Stimulated activated CD8-positive, alpha-beta memory T cell treated with anti-CD3 and anti-CD28 coated beads, Interleukin-12 subunit alpha, Interleukin-12 subunit beta, amount 100 ng/mL, for 4 hours (primary cell): ENCODE data around the gene ANKFN1.

Experiments used
- DNase-seq: peaks from one replicate; pipeline ENCODE4 v3.0.0-alpha.2; 2020; ENCODE audit warnings: low read depth

The ANKFN1 gene

GRCh38 chr17:56510554-56511342 lies 357.5 kb downstream of the ANKFN1 start:
- no peak for DNase-seq

- no peak for DNase-seq
Measured at GRCh38 chr17:56514264-56514663, 361.0 kb downstream of the ANKFN1 start.

- no peak for DNase-seq
Measured at GRCh38 chr17:56514899-56515298, 361.6 kb downstream of the ANKFN1 start.

GRCh38 chr17:56521414-56522141 lies 368.3 kb downstream of the ANKFN1 start:
- DNase-seq = no peak

- no peak for DNase-seq
Measured at GRCh38 chr17:56523042-56523441, 369.8 kb downstream of the ANKFN1 start.

GRCh38 chr17:56528696-56529095 lies 375.4 kb downstream of the ANKFN1 start:
- DNase-seq = no peak

- no peak for DNase-seq
Measured at GRCh38 chr17:56532926-56533325, 379.7 kb downstream of the ANKFN1 start.

GRCh38 chr17:56536766-56537165 lies 383.5 kb downstream of the ANKFN1 start:
- no peak for DNase-seq

- DNase-seq = no peak
Measured at GRCh38 chr17:56540836-56541235, 387.6 kb downstream of the ANKFN1 start.

- no peak for DNase-seq
Measured at GRCh38 chr17:56543280-56543679, 390.0 kb downstream of the ANKFN1 start.

GRCh38 chr17:56545106-56545505 lies 391.8 kb downstream of the ANKFN1 start:
- no peak for DNase-seq

GRCh38 chr17:56545930-56546329 lies 392.7 kb downstream of the ANKFN1 start:
- no peak for DNase-seq

- DNase-seq = no peak
Measured at GRCh38 chr17:56548661-56549060, 395.4 kb downstream of the ANKFN1 start.

GRCh38 chr17:56549501-56549900 lies 396.2 kb downstream of the ANKFN1 start:
- no peak for DNase-seq

GRCh38 chr17:56557682-56558081 lies 404.4 kb downstream of the ANKFN1 start:
- no peak for DNase-seq

- DNase-seq = no peak
Measured at GRCh38 chr17:56558088-56558487, 404.8 kb downstream of the ANKFN1 start.
